Tibial nerve (tissue), 4 donors: Measurements from ENCODE around the gene ATRNL1. TPM values are rescaled to one million over a fixed set of nuclear protein-coding genes. Genes with fewer than 3 reads are reported as not detected.

ENCODE experiments used
- DNase-seq, 2 donors: peaks; one replicate each; pipeline ENCODE4 v3.0.0-alpha.2; 2019; ENCODE audit warnings: low spot score in 2 of 2
- H3K27ac ChIP-seq, 4 donors: fragments of 200-600 bp; sonication (generic) in 3 of 4; one replicate each; pipeline ENCODE4 v1.5.1; 2017 to 2019; ENCODE audit warnings: mild to moderate bottlenecking in 1 of 4
- H3K27me3 ChIP-seq, 2 donors: fragments of 200-600 bp; sonication (generic) in 1 of 2; one replicate each; pipeline versions ENCODE4 v1.5.1 to v1.6.0; 2017 to 2019
- H3K36me3 ChIP-seq, 3 donors: fragments of 200-600 bp; sonication (generic); one replicate each; pipeline ENCODE4 v1.5.1; 2018 to 2019
- H3K4me1 ChIP-seq, 4 donors: fragments of 200-600 bp; sonication (generic) in 3 of 4; one replicate each; pipeline ENCODE4 v1.5.1; 2017 to 2019
- H3K4me3 ChIP-seq, 4 donors: fragments of 200-600 bp; sonication (generic) in 3 of 4; one replicate each; pipeline ENCODE4 v1.5.1; 2017 to 2019; ENCODE audit warnings: mild to moderate bottlenecking in 1 of 4, moderate library complexity in 1 of 4
- H3K9me3 ChIP-seq, 4 donors: fragments of 200-600 bp; sonication (generic) in 3 of 4; one replicate each; pipeline ENCODE4 v1.5.1; 2017 to 2019
- EP300 ChIP-seq, 2 donors: sonication (generic); formaldehyde crosslinking; IDR thresholded peaks; one replicate each; pipeline ENCODE4 v1.6.1; 2017; ENCODE audit warnings: antibody characterized with exemption in 2 of 2, mild to moderate bottlenecking in 1 of 2
- POLR2A ChIP-seq, 2 donors: fragments of 450-650 bp; IDR thresholded peaks; one replicate each; pipeline ENCODE4 v1.6.1; 2017; ENCODE audit warnings: antibody characterized with exemption in 2 of 2, mild to moderate bottlenecking in 2 of 2, moderate library complexity in 2 of 2
- WGBS, 2 donors: methylation state at CpG; one replicate each; pipeline ENCODE4 v1.1.5; 2018; 5-methylcytosine and 5-hydroxymethylcytosine counted together
- total RNA-seq, 4 donors: library from RNA; depleted of rRNA; stranded (reverse); fragments of >200 nt; gene quantifications; one replicate each; pipeline ENCODE4 v1.1.0, GENCODE V29; 2016
- TF ChIP-seq, protein P1 (sequence below), 5 experiments: fragments of 200-600 bp in 3 of 5; fragments of 450-650 bp in 2 of 5; sonication (generic) in 3 of 5; IDR thresholded peaks; one replicate each; pipeline ENCODE4 v1.5.1; 2016 to 2019; ENCODE audit warnings: antibody characterized with exemption in 5 of 5, mild to moderate bottlenecking in 3 of 5, moderate library complexity in 2 of 5

ATRNL1 gene
- total RNA-seq, 4 donors from 2014 or later = 1.0 to 5.4 (median 2.7) TPM

DNA sequence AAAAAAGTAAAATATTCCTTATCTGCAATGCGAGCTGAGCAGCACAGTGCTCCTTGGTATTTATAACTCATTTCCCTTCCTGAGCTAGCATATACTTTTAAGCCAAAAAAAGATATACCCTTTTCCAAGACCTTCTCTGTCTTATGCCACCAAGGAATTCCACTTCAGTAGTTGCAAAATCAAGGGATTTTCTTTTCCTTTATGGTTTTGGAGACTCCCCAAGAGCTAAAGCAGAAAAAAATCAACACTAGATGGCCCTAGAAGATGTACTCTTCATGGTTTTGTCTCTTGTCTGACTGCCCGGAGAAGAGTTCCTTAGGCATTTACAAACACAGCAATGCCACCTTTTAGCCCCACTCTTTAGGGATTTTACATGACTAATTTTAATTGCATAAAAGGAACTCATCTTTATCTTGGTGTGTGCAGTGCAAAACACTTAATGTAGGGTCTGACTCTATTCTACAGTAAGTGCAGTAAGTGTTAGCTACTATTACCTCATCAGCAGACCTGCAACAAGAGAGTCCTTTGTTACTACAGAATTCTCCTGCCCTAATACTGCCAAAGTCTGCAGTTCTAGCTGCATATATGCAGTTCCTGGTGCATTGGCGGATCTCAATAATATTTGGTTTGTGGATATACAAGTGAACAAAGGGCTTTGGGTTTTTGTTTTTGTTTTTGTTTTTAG lies 736.5 kb downstream of the ATRNL1 start:
- WGBS, 2 donors = 48 to 57% methylated on average over 3 of the region's 3 CpGs
- no peak for DNase-seq
- Histone ChIP-seq H3K27ac (no peak overlapping the region), H3K9me3 (no peaks in the 10 kb centered on the region), H3K4me1 (peaks cover 0 to 11% (median 0%) of the 10 kb centered on the region in 4 donors), H3K36me3 (no peaks in the 10 kb centered on the region), H3K4me3 (no peak overlapping the region), H3K27me3 (no peaks in the 10 kb centered on the region)
- TF ChIP-seq, protein P1, sequence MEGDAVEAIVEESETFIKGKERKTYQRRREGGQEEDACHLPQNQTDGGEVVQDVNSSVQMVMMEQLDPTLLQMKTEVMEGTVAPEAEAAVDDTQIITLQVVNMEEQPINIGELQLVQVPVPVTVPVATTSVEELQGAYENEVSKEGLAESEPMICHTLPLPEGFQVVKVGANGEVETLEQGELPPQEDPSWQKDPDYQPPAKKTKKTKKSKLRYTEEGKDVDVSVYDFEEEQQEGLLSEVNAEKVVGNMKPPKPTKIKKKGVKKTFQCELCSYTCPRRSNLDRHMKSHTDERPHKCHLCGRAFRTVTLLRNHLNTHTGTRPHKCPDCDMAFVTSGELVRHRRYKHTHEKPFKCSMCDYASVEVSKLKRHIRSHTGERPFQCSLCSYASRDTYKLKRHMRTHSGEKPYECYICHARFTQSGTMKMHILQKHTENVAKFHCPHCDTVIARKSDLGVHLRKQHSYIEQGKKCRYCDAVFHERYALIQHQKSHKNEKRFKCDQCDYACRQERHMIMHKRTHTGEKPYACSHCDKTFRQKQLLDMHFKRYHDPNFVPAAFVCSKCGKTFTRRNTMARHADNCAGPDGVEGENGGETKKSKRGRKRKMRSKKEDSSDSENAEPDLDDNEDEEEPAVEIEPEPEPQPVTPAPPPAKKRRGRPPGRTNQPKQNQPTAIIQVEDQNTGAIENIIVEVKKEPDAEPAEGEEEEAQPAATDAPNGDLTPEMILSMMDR (IDR thresholded peaks at IDR 0.05) = peak in 1 of 5 experiments; percentile 20
- no peak for TF ChIP-seq POLR2A (IDR thresholded peaks at IDR 0.05)

DNA sequence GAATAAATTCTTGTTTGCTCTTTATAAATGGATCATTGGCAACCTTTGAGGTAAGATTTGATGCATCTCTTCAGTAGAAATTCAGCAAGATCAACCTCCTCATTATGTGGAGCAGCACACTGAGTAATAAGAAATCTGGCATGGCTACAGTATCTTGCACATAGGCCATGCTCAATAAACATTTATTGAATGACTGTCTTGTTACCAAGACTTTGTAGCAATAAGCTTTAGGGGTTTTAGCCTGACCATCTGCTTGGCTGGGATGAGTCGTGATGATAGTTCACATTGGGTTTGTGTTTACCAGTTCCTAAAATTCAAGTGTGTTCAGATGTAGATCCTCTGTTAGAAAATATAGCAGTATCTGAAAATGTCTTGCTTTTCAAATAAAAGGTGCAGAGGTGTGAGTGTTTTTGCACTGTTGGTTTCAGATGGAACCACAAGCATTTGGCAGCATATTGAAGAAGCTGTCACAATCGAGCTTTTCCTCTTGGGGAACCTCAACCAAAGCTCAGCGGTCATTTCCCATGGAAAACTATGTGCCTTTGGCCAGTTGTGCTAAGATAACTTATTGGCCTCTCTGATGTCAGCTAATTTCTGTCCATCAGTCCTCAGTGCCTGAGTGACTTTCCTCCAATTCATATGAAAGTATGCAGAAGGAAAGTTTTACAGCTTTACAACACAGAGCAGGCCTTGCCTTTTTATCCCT lies 737.3 kb downstream of the ATRNL1 start:
- Histone ChIP-seq H3K27me3 (no peaks in the 10 kb centered on the region), H3K4me1 (peaks cover 0 to 11% (median 0%) of the 10 kb centered on the region in 4 donors), H3K36me3 (no peaks in the 10 kb centered on the region), H3K27ac (no peak overlapping the region), H3K4me3 (no peak overlapping the region), H3K9me3 (no peaks in the 10 kb centered on the region)
- no peak for DNase-seq
- 64 to 67% methylated on average over 3 of the region's 3 CpGs for WGBS, 2 donors
- TF ChIP-seq, protein P1 (IDR thresholded peaks at IDR 0.05) = no peak
- TF ChIP-seq EP300 (IDR thresholded peaks at IDR 0.05) (no peak), POLR2A (IDR thresholded peaks at IDR 0.05) (no peak)

DNA sequence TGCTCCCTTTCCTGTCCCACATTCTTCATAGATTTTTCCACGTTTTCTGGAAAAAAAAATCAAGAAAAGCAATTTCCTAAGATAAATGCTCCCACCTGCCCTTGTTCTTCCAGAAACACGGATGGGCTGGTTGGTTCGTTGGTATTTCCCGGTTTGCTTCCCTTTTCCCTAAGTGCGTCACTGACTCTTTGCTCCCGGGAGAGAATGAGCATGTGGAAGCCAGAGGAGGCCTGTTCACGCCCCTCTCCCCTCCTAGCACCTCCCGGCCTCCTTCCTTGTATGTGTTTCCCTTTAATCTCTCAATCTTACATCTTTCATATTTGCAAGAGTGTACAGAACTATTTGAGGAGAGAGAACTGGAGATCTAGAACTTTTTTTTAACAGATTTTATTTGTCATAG lies 737.9 kb downstream of the ATRNL1 start:
- Histone ChIP-seq H3K36me3 (no peaks in the 10 kb centered on the region), H3K27me3 (no peaks in the 10 kb centered on the region), H3K4me3 (no peak overlapping the region), H3K27ac (no peak overlapping the region), H3K9me3 (no peaks in the 10 kb centered on the region), H3K4me1 (peaks cover 0 to 11% (median 0%) of the 10 kb centered on the region in 4 donors)
- no peak for DNase-seq
- TF ChIP-seq, protein P1 (IDR thresholded peaks at IDR 0.05) = no peak
- no peak for TF ChIP-seq POLR2A (IDR thresholded peaks at IDR 0.05)
- no peak for TF ChIP-seq EP300 (IDR thresholded peaks at IDR 0.05)
- WGBS, 2 donors = 65 to 67% methylated on average over 8 of the region's 8 CpGs

DNA sequence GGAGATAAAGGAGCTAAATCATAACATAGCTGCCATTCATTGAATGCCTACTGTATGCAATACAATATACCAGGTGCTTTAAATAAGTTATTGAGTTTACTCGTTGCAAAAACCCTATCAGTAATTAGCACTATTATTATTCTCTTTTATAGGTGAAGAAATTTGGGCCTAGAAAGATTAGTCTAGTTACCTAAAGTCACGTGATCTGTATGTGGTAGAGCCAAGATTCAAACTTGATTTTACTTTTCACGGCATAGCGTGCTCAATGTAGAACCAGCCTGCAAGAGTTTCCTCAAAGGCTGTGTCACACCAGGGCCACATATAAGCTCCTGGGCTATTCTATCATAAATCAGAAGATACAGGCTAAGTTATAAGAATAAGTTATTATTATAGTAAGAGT lies 740.0 kb downstream of the ATRNL1 start:
- no peak overlapping the region for H3K27ac ChIP-seq
- no peaks in the 10 kb centered on the region for H3K27me3 ChIP-seq
- H3K4me1 ChIP-seq = peaks cover 0 to 11% (median 0%) of the 10 kb centered on the region in 4 donors
- TF ChIP-seq EP300 (IDR thresholded peaks at IDR 0.05) (no peak), POLR2A (IDR thresholded peaks at IDR 0.05) (no peak)
- TF ChIP-seq, protein P1 (IDR thresholded peaks at IDR 0.05) = no peak
- H3K4me3 ChIP-seq = no peak overlapping the region
- 47 to 70% methylated on average over 4 of the region's 4 CpGs for WGBS, 2 donors
- no peak for DNase-seq
- H3K36me3 ChIP-seq = no peaks in the 10 kb centered on the region
- no peaks in the 10 kb centered on the region for H3K9me3 ChIP-seq

DNA sequence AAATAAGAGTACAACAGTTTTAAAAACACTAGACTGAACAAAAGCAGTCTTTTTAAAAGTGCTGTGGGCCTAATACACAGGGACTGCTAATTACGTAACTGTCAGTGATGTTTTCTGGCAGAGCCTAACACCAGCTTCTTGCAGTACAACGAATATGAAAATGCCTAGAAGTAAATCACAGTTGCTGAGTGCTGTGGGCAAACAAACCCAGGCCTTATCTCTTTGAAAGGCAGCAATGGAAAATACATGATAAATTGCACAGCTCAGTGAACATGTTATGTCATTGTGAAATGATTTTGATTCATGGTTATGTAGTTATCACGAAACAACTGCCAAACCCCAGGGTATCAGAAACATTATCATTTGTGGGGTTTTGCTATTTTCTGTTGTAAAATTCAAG lies 751.4 kb downstream of the ATRNL1 start:
- no peak for TF ChIP-seq POLR2A (IDR thresholded peaks at IDR 0.05)
- TF ChIP-seq EP300 (IDR thresholded peaks at IDR 0.05) = no peak
- TF ChIP-seq, protein P1 (IDR thresholded peaks at IDR 0.05) = no peak
- no peaks in the 10 kb centered on the region for H3K27me3 ChIP-seq
- no peak overlapping the region for H3K27ac ChIP-seq
- no peaks in the 10 kb centered on the region for H3K9me3 ChIP-seq
- no peak overlapping the region for H3K4me3 ChIP-seq
- no peaks in the 10 kb centered on the region for H3K36me3 ChIP-seq
- H3K4me1 ChIP-seq = peaks cover 0 to 4% (median 0%) of the 10 kb centered on the region in 4 donors
- DNase-seq = no peak
- WGBS, 2 donors = 31 to 37% methylated on average over 3 of the region's 3 CpGs
